Left ventricle myocardium inferior (tissue), 1 donor: Measurements from ENCODE around the gene PRR5L. TPM values are rescaled to one million over a fixed set of nuclear protein-coding genes. Genes with fewer than 3 reads are reported as not detected.

ENCODE experiments used
- DNase-seq: peaks from one replicate; pipeline ENCODE4 v3.0.0-alpha.2; 2020
- H3K27ac ChIP-seq: fragments of 200-600 bp; replicated peaks from 2 replicates; pipeline ENCODE4 v1.8.0; 2021
- H3K27me3 ChIP-seq: fragments of 200-600 bp; 2 replicates; pipeline ENCODE4 v1.8.0; 2021; ENCODE audit warnings: low read depth
- H3K36me3 ChIP-seq: fragments of 200-600 bp; 2 replicates; pipeline ENCODE4 v1.8.0; 2021
- H3K4me1 ChIP-seq: fragments of 200-600 bp; 2 replicates; pipeline ENCODE4 v1.8.0; 2021
- H3K4me3 ChIP-seq: fragments of 200-600 bp; 2 replicates; pipeline ENCODE4 v1.8.0; 2021; ENCODE audit warnings: mild to moderate bottlenecking, moderate library complexity
- H3K9me3 ChIP-seq: fragments of 200-600 bp; replicated peaks from 2 replicates; pipeline ENCODE4 v1.8.0; 2021
- CTCF ChIP-seq: fragments of 200-600 bp; IDR thresholded peaks from 2 replicates; pipeline ENCODE4 v1.8.0; 2021; ENCODE audit warnings: antibody characterized with exemption, mild to moderate bottlenecking, borderline replicate concordance
- intact Hi-C: fragments of 100-400 bp; cut with micrococcal nuclease; formaldehyde crosslinking; loops from one replicate; pipeline ENCODE4 v1.11.0; 2022
- total RNA-seq: library from RNA; stranded (reverse); fragmentation: NEBNext Ultra II Directional; extraction: Animal tissue kit (Norgen Biotek cat#: 25700); gene quantifications from one replicate; pipeline ENCODE4 v1.2.1, GENCODE V29; 2021
- donor health status: DM: no; HTN: yes; CAD: no; lungs with severe emphysema.

The PRR5L gene
- total RNA-seq, 1 donor from 2014 or later, result 1.3 TPM

- Histone ChIP-seq H3K27ac (no peak overlapping the region), H3K9me3 (no peaks in the 10 kb centered on the region), H3K4me3 (no peak overlapping the region), H3K27me3 (peaks cover 26% of the 10 kb centered on the region), H3K4me1 (no peaks in the 10 kb centered on the region), H3K36me3 (no peaks in the 10 kb centered on the region)
- DNase-seq, result no peak
- intact Hi-C loops, result no loop called here
- TF ChIP-seq CTCF, result no peak
Observed at GRCh38 chr11:36339888-36340287, 43.8 kb downstream of the PRR5L start.

DNA sequence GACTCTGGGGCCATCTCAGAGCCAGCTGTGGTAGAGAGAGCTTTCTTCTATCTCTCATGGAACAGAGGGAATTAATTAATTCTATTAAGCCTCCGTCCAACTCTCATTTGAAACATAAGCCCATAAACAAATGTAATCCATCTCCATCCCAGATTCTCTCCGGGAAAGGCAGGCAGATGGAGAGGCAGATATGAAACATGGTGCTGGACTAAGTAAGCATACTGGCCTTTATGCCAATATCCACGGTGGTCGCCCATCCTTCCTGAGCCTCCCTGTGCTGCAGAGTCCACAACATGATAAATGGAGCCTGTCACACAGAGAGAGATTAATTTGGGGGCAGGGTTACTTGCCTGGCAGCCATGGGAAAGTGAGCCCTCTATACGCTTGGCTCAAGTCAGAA lies 44.8 kb downstream of the PRR5L start:
- Histone ChIP-seq H3K4me3 (no peak overlapping the region), H3K4me1 (no peaks in the 10 kb centered on the region), H3K27ac (no peak overlapping the region), H3K9me3 (no peaks in the 10 kb centered on the region), H3K27me3 (peaks cover 26% of the 10 kb centered on the region), H3K36me3 (no peaks in the 10 kb centered on the region)
- intact Hi-C loops, result no loop called here
- TF ChIP-seq CTCF, result no peak
- no peak for DNase-seq

DNA sequence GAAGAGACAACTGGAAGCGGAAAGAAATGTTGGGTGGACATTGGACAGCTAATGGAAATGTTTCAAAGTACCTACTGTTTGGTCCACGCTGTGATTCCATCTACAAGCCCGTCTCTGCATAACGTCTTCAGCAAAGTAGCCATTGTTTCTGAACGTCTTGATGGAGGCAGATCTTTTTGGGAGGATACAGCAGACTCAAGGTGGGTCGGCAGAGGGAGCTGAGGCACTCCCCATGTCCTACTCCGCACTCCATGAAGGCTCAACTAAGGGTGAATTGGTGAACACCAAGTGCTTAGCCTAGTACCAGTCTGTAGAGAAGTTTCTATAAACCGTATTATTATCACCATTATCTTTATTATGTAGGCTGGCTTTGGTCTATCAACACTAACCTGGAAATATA lies 45.8 kb downstream of the PRR5L start:
- H3K36me3 ChIP-seq, result no peaks in the 10 kb centered on the region
- no peak overlapping the region for H3K4me3 ChIP-seq
- no peaks in the 10 kb centered on the region for H3K4me1 ChIP-seq
- DNase-seq, result no peak
- intact Hi-C loops, result no loop called here
- H3K9me3 ChIP-seq, result no peaks in the 10 kb centered on the region
- no peak overlapping the region for H3K27ac ChIP-seq
- H3K27me3 ChIP-seq, result peaks cover 26% of the 10 kb centered on the region
- no peak for TF ChIP-seq CTCF

GRCh38 chr11:36342327-36342726 lies 46.2 kb downstream of the PRR5L start:
- intact Hi-C loops, result no loop called here
- no peak for TF ChIP-seq CTCF
- H3K27me3 ChIP-seq, result peaks cover 26% of the 10 kb centered on the region
- no peak overlapping the region for H3K4me3 ChIP-seq
- no peak overlapping the region for H3K27ac ChIP-seq
- H3K4me1 ChIP-seq, result no peaks in the 10 kb centered on the region
- no peaks in the 10 kb centered on the region for H3K9me3 ChIP-seq
- no peak for DNase-seq
- H3K36me3 ChIP-seq, result no peaks in the 10 kb centered on the region

GRCh38 chr11:36343436-36343835 lies 47.3 kb downstream of the PRR5L start:
- no peak overlapping the region for H3K27ac ChIP-seq
- H3K4me3 ChIP-seq, result no peak overlapping the region
- H3K4me1 ChIP-seq, result no peaks in the 10 kb centered on the region
- DNase-seq, result no peak
- intact Hi-C loops, result no loop called here
- TF ChIP-seq CTCF, result no peak
- H3K27me3 ChIP-seq, result peaks cover 26% of the 10 kb centered on the region
- no peaks in the 10 kb centered on the region for H3K36me3 ChIP-seq
- H3K9me3 ChIP-seq, result no peaks in the 10 kb centered on the region

- no peaks in the 10 kb centered on the region for H3K9me3 ChIP-seq
- H3K4me3 ChIP-seq, result no peak overlapping the region
- DNase-seq, result no peak
- intact Hi-C loops, result no loop called here
- no peaks in the 10 kb centered on the region for H3K4me1 ChIP-seq
- no peak for TF ChIP-seq CTCF
- H3K27ac ChIP-seq, result no peak overlapping the region
- no peaks in the 10 kb centered on the region for H3K36me3 ChIP-seq
- H3K27me3 ChIP-seq, result peaks cover 22% of the 10 kb centered on the region
Observed at GRCh38 chr11:36345084-36345511, 49.0 kb downstream of the PRR5L start.
